LNCAP (cell line): ENCODE data around the gene MAPK11.

Experiments
- CTCF ChIP-seq: fragments of 450-650 bp; IDR thresholded peaks from 2 replicates; pipeline ENCODE4 v1.5.1; 2017; ENCODE audit warnings: mild to moderate bottlenecking

MAPK11 gene

GRCh38 chr22:50262460-50262911 is 7.7 kb downstream of the MAPK11 start:
- no peak for TF ChIP-seq CTCF

GRCh38 chr22:50261615-50262459 is 8.3 kb downstream of the MAPK11 start, which contains the start of gene MAPK12:
Gene MAPK12 (minus strand): TSS chr22:50261683. CDS start chr22:50261509, 174 bp downstream.
- no peak for TF ChIP-seq CTCF

- no peak for TF ChIP-seq CTCF
Measured at GRCh38 chr22:50260801-50261614, 9.2 kb downstream of the MAPK11 start.

GRCh38 chr22:50260434-50260800 is 9.8 kb downstream of the MAPK11 start:
- no peak for TF ChIP-seq CTCF

- TF ChIP-seq CTCF: no peak
Measured at GRCh38 chr22:50259302-50259701, 10.9 kb downstream of the MAPK11 start.

- no peak for TF ChIP-seq CTCF
Measured at GRCh38 chr22:50258361-50259292, 11.6 kb downstream of the MAPK11 start.
